Superior temporal gyrus (tissue), 1 donor: ENCODE results near the gene SOD3.
A peak's percentile ranks its signal among the peaks of the same experiment; 100 is the strongest.

ENCODE experiments used
- DNase-seq: peaks from one replicate; pipeline ENCODE4 v3.0.0-alpha.2; 2016; ENCODE audit errors: extremely low spot score

Gene SOD3

DNA sequence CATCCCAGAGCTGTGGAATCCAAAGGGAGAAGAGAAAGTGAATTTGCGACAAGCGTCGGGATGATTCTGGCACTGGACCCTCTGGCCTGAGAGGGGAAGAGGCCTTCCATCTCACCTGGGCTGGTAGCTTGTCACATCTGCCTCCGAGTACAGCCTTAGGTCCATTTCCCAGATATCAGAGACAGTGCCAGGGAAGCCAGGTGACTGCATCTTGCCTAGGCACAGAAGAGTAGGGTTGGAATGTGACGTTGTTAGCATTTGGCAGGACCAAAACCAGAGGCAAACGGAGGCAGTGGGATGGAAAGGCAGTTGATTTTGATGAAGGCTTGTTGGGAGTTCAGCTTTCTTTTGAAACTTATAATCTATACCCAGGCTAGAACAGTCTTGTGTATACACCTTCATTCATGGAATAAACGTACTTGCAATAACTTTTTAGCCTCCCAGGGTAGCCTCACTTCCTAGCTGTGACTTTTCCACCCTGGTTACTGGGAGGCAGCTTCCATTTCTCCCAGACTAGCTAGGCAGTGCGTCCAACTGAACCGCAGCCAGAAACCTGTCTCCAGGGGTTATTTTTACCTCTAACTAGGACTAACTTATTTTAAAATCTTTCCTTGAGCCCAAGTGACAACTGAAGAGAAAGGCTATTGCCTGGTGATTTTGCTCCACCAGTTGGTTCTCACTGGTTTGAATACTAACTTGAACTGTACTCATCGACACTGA is 5.9 kb downstream of the SOD3 start:
- no peak for DNase-seq

DNA sequence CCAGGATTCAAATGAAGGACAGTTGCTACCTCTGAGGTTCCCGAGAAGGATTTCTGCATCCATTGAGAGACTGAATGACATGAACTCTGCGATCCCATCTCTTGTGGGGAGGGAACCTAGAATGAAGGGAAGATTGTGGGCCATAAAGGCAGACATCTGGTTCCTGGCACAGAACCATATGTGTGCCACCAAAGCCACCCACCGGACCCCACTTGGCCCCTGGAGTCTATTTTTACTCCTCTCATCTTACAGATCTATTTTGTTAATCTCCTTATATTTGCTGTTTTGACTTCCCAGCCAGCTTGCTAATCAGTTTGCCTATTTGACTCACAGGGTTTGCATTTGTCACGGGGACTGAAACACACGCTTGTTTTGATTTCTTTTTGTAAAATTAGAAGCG is 7.3 kb downstream of the SOD3 start:
- no peak for DNase-seq

DNA sequence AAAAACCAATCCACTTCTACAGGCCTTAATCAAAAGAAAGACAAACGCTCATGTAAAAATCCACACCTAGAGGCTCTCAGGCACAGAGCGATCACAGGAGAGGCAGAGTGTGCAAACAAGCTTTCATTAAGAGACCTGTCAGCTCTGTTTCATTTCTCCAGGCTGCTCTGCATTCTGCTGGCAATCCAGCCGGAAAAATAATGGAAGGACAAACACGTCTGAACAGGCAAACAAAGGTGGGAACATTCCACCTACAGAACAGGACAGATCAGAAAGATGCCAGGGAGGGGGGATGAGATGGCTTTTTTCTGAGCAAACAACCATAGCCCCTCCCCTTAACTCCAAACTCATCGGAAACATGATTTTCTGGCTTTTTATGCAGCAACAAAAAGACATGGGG is 9.7 kb downstream of the SOD3 start:
- no peak for DNase-seq

DNA sequence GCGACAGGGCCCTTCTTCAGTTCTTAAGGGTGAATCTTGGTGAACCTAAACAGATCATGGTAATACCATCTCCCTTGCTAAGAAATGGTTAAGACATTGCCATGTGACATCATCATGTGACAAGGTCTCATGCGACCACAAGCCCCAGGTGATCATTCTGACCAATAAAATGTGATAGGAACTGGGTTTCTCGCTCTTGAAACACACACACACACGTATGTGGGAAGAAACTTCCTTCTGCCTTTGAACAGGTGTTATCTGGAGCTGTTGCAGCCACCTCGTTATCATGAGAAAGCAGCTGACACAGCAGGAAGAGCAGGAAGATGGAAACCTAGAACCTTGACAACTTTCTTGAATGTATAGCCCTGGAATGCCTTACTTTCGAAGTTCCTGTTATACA is 10.2 kb downstream of the SOD3 start:
- DNase-seq, result no peak

DNA sequence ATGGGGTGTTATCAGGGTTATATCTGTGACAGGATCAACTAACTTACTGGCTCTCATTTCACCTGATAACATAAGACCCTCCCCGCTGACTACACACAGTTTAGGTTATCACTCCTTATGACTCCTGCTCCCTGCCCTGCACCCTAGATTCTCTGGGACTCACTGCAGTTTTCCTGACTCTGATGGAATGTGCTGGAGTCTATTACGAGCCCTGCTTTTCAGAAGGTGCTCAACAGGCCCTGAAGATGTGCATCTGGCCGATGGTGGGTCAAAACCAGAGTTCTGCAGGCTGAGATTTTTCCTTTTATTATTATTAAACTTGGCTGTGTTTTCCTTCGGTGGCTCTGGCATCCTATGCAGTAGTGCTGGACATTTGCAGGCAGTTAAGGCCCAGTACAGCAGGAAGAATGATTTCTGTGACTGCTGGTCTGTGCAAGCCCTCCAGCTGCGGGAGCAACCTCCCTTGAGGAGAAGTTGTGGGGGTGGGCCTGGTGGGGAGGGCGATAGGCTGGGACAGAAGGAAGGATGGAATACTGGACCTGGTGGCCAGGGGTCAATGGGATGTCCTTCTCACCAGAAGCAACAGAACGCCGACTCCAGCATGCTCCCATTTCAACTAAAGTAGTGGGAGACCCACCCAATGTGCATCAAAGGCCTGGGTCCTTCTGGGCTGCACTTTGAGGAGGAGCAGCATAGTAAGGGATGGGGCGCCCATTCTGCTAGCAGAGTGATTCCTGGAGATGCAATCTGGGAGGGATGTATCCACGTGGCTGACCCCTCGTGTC is 11.0 kb downstream of the SOD3 start:
- no peak for DNase-seq

DNA sequence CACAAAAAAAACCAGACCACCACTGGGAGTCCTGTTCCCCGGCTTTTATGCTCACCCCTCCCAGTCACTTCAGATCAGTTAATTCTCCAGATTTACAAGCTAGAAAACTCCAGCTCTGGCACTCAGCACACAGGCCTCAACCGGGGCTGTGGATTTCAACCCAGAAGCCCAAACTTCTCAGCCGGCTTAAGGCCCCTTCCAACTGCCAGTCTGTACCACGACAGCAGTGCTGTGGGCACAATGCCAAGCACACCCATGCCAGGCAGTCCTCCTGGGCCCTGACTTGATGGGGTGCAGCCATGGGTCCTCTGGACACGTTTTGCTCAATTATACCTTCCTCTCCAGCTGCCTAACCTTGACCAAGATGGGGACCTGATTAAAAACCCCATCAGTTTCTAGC is 12.2 kb downstream of the SOD3 start:
- DNase-seq, result no peak

DNA sequence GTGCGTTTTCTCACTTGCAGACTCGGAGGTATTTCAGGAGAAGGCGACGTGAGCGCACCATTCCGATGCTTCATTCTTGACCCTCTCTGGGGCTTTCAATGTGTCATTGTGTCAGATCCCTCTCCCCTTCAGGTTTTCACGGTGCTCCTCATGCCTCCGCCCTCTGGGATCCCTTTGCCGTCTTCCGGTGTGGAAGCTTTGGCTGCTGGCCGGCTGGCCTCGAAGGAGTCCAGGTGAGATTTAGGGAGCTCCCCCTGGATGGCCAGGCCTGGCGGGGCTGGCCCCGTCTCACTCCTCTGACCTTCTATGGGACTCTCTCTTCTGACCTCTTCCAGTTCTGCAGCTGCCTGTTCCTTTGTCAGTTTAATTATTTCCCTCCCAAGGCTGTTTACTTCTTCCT is 12.9 kb downstream of the SOD3 start:
- DNase-seq, result no peak

DNA sequence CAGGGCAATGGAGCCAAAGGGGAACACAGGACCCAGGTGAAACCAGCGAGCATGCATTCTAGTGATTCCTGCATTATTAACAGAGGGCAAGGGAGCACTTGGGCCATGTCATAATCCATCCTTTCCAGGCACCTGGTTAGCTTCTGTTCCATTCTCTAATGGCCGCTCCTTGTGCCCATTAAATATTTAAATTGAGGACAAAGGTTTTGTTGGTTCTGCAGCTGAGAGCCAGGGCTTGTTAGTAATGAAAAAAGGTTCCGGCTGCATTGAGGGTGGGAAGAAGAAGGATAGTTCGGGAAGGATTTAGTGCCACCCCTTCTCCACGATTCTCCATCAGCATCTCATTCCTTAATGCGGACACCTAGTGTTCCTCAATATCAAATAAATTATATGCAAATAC is 13.6 kb downstream of the SOD3 start:
- DNase-seq, result no peak

DNA sequence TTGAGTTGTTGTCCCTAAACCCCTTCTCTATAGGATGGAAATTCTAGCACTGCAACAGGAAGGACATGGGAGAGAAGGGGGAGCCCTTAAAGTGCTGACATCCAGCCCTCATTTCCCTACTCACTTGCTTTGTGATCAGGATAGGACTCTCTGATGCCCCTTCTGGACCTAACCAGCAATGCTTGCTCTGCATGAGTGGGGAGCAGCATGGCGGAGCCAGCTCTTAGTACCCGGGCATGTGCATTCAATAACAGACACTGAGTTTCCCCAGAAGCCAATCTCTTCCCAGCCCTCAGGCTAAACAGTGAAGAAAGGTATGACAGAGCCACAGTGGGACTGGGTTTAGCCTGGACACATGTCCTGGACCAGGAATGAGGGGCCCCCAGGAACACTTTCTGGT is 14.0 kb downstream of the SOD3 start:
- no peak for DNase-seq

DNA sequence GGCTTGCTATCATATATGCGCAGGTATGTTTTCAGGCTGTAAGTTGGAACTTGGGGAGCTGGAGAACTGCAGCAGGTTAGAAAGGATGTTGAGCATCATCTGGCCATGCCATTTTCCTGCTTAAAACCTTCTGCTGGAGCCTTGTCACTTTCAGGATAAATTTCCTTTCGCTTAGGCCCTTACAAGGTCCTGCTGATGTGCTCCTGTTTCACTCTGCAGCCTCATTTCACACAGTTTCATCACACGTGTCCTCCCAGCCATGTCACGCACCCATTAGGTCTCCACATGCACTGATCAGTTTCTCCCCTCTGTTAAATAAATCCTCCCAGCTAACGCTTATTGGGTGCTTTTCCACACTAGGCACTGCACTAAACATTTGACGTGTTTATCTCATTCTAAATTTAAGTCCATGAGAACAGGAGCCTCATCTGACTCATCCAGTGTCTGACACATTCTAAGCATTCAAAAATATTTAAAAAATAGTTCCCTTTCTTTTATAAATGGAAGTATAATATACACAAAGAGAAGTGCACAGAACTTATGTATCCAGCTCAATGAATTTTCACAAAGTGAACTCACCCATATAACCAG is 14.5 kb downstream of the SOD3 start:
- DNase-seq, result peak; percentile 51

DNA sequence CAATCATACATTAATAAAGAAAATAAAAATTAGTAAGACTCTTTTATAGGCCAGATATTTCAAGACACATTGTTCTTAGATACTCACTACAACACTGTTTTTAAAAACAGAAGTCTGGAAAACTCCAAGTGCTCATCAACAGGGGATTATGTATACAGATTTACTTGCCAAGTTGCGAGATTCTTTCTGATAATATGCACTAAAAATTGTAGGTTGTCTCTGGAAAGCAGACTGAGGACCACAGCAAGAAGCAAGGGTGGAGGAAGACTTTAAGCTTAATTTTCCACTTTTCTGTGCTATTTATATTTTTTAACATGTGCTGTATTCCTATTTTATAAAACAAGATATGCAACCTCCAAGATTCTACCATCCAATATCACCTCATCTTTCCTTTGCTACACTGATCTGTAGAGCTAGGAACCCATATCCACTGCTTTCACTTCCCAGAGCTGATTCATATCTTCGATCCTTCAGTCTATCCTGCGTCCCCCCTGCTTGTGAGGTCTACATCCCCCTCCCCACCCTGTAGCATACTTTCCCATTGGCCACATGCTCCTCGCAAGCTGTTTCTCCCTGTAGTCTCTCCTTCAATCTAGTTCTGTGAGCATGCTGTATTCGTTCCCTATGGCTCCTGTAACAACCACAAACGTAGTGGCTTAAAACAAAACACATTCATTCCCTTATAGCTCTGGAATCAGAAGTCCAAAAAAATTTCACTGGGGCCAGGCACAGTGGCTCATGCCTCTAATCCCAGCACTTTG is 15.7 kb downstream of the SOD3 start:
- DNase-seq, result no peak

DNA sequence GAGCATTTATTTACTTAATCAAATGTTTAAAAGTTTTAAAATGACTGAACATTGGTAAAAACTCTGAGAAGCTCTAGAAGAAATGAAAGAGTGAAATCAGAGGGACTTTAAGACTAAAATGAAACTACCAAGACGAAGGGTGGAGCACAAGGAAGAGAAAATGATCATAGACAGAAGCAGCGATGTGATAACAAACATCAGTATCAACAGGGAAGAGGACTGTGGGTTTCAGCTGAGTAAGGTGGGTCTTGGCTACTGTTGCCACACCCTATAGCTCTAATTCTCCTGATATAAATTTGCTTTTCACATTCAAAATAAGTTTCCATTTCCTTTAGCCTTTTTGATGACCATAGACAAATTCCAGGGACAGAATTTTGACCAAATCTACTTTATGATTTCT is 18.4 kb downstream of the SOD3 start:
- no peak for DNase-seq

DNA sequence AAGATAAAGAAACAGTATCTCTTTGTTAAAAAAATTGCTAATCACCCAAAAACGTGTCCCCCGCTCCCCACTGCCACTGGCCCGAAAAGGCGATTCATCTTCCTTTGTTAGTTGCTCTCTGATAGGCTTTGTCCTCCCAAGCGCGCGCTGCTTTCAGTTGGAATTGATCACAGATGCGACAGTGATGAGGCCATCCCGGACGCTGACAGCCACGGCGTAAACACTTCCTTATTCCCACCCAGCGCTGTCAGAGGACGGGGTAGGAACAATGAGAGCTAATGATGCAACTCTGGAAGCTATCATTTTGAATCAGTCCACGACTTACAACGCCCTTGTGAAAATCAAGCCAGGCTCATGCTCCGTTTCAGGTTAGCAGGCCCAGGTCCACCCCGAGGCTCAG is 21.4 kb downstream of the SOD3 start:
- DNase-seq, result peak; percentile 82

DNA sequence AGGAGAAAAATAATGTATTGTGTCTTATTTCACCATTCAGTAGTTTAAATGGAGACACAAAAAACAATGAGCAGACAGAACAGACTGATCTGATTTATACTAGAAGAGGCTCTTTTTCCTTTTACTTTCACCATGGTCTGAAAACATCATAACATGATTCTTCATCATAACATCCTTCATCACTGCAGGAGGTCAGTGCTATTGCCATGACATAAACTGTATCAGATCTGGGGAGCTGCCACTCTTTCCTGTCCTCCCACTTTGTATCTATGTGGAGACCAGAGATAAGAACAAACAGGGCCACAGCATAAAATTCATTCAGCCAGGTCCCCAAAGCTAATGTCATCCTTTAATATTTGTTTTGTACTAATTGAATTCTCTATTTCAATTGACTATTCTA is 25.2 kb downstream of the SOD3 start:
- DNase-seq, result no peak

DNA sequence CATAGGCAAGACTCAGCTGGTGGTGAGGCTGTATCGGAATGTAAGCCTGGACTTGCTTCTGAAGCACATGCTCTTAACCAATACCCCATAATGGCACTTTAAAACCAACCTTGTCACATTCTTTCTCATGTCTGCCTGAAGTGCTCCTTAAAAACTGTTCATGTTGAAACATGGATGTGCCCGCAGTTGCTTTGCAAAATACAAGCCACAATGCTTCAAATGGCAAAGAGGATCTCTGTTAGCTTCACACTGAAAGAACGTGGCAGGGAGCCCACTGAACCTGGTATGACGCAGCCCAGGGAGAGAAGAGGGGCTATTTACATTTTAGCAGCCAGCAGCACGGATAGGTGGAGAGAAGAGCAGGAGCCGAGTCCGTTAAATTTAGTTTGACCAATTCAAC is 29.3 kb downstream of the SOD3 start:
- DNase-seq, result no peak

DNA sequence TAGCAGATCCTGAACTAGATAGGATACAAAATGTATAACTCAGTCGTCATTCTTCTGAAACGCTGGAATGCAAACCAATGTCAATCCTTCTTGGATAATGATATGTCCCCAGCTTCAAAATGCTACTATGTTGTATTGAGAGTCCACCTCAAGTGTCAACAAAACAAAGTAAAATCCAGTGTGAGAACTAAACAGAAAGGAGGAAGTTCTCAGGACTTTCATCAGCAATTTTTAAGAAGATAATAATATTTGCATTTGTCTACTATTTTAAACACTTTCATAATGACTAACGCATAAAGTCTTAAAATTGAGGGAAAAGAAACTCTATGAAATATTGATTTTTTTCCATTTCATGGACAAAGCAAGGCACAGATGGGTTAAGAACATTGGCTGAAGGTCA is 36.3 kb downstream of the SOD3 start:
- no peak for DNase-seq

DNA sequence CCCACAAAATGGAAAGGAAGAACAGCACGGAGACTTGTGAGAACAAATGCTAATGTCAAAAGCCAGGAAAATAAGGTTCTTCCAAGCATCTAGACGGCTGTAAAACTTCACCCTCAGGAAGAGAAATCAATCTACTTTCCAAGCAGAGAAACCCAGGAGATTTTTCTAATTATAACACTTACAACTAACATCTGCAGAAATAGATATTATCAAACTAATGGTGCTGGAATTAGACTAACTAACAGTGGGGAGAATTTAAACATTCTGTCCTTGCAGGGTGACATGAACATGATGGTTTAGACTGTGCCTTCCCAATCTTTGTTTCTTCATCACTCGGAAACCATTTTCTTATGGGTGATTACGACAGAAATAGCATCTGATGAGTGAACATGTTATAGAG is 40.3 kb downstream of the SOD3 start:
- DNase-seq, result no peak

DNA sequence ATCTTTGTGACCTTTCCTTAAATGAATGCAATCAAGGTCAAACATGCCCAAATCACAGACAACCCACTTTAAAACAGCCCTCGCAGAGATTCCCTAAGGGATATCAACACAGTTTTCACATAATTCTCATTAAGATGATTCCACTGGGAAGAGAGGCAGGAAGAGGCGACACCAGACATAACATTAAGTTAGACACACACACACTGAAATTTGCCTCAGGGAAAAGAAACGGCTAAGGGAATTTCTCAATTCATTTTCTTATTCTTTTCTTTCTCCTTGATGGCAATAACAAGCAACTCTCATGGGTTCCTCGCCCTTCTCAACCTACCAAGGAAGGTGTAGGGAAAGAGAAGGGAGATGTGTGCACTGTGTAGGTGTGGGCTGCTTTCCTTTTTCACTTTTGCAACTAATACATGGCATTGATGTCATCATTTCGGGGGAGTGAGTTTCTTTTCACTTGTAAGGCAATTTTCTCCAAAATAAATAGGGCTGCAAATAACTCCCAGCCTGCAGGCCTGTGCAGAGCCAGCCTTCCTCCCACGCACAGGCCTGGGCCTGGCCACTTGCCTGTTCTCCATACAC is 41.4 kb downstream of the SOD3 start:
- no peak for DNase-seq

DNA sequence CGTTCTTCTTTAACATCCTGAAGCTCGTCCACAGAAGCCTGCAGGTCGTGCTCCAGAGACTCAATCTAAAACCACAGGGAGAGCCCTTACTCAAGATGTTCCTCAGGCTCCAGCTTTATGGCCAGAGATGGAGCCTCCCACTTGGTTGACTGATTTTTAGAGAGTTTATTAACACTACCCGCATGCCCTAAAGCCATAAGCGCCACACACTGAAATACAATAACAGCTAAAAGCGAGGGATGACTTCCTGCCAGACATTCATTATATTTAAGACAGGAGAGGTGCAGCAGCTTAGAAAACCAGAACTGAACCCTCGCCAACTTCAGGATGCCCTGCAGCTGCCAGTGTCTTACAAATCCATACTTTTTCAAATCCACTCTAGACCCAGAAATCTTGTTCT is 42.0 kb downstream of the SOD3 start:
- DNase-seq, result no peak

DNA sequence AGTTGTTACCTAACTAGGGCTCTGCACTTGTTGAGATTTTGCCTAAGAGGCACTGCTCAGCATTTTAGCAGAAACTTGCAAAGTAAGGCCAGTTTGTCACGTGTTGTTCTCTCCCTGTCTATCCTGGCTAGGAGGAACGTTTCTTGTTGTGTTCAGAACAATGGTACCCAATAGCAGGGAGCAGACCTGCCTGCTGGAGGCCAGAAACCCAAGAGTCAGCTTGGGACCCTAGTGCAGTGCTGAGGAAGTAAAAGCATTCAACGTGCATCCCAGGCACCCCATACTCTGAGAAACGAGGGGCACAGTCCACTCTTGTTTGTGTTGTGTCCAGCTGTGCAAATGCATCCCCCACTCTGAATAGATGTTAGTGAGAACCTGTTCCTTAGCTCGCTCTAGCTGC is 42.4 kb downstream of the SOD3 start:
- DNase-seq, result no peak

DNA sequence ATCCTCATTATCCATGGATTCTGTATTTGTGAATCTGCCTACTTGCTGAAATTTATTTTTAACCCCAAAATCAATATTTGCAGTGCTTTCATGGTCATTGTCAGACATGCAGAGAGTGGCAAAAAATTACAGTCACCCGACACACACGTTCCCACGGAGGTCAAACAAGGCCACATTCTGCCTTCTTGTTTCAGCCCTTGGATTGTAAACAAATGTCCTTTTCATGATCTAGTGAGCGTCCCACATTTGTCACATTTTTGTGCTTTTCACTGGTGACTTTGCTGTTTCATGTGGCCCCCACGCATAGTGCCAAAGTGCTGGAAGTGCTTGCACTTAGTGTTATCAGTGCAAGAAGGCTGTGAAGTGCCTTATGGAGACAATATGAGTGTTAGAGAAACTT is 45.0 kb downstream of the SOD3 start:
- DNase-seq, result peak; percentile 48
